Esophagus squamous epithelium (tissue), 5 donors: ENCODE results near the gene CTCF. TPM values are rescaled to one million over a fixed set of nuclear protein-coding genes. Genes with fewer than 3 reads are reported as not detected.

Source experiments
- DNase-seq: peaks from one replicate; lab custom pipeline; 2025; lab: John Stamatoyannopoulos, UW
- H3K27ac ChIP-seq, 4 donors: fragments of 200-600 bp; sonication (generic); one replicate each; pipeline ENCODE4 v1.5.1; 2016 to 2019; ENCODE audit warnings: mild to moderate bottlenecking in 1 of 4
- H3K27me3 ChIP-seq, 4 donors: fragments of 200-600 bp; sonication (generic); 1 replicate in 3 of 4; 2 replicates in 1 of 4; pipeline versions ENCODE4 v1.5.1 to v1.6.0; 2017 to 2021; ENCODE audit warnings: antibody characterized with exemption in 1 of 4
- H3K36me3 ChIP-seq, 3 donors: fragments of 200-600 bp; sonication (generic); one replicate each; pipeline ENCODE4 v1.5.1; 2016 to 2019
- H3K4me1 ChIP-seq, 3 donors: fragments of 200-600 bp; sonication (generic); one replicate each; pipeline ENCODE4 v1.5.1; 2017 to 2019
- H3K4me3 ChIP-seq, 4 donors: fragments of 200-600 bp; sonication (generic); 1 replicate in 3 of 4; 2 replicates in 1 of 4; pipeline ENCODE4 v1.5.1; 2016 to 2019; ENCODE audit warnings: mild to moderate bottlenecking in 2 of 4, moderate library complexity in 1 of 4
- H3K9me3 ChIP-seq, 3 donors: fragments of 200-600 bp; sonication (generic); one replicate each; pipeline ENCODE4 v1.5.1; 2016 to 2019
- POLR2A ChIP-seq, 4 donors: fragments of 450-650 bp; IDR thresholded peaks; one replicate each; pipeline ENCODE4 v1.6.1; 2017; ENCODE audit warnings: antibody characterized with exemption in 4 of 4, mild to moderate bottlenecking in 4 of 4, moderate library complexity in 3 of 4
- WGBS, 2 donors: methylation state at CpG; one replicate each; pipeline ENCODE4 v1.1.5; 2018; 5-methylcytosine and 5-hydroxymethylcytosine counted together
- intact Hi-C: fragments of 100-400 bp; cut with DNase I; formaldehyde crosslinking; loops from one replicate; pipeline ENCODE4 v1.15.0; 2022
- total RNA-seq, 4 donors: library from RNA; depleted of rRNA; stranded (reverse); fragments of >200 nt; gene quantifications; one replicate each; pipeline ENCODE4 v1.1.0, GENCODE V29; 2016
- TF ChIP-seq, protein P1 (sequence below), 6 experiments: fragments of 450-650 bp in 4 of 6; fragments of 200-600 bp in 2 of 6; sonication (generic) in 2 of 6; IDR thresholded peaks; one replicate each; pipeline ENCODE4 v1.5.1; 2016 to 2019; ENCODE audit warnings: antibody characterized with exemption in 6 of 6, mild to moderate bottlenecking in 4 of 6, moderate library complexity in 4 of 6
- donor health status: DM: yes; HTN: yes; CAD: no.

The CTCF gene
- total RNA-seq, 4 donors from 2014 or later = 29.9 to 35.5 (median 33.5) TPM

DNA sequence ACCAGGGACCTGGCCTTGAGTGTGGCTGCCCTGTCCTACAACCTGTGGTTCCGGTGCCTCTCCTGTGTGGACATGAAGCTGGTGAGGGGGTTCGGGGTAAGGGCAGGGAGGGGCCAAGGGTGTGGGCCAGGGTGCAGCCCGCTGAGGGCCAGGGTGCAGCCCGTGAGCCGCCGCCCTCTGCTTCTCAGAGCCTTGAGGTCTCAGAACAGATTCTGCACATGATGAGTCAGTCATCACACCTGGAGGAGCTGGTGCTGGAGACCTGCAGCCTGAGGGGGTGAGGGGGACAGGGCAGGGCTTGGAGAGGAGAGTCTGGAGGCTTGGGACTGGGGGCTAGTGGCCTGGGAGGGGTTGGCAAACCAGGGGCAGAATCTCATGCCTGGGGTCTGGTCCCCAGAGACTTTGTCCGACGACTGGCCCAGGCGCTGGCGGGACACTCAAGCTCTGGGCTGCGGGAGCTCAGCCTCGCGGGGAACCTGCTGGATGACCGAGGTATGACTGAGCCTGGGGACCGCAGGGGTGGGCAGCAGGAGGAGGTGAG lies 84.9 kb downstream of the CTCF start:
- WGBS, 2 donors = 68 to 80% methylated on average over 3 to 11 of the region's 15 CpGs
- DNase-seq = no peak
- intact Hi-C loops = no loop called here

DNA sequence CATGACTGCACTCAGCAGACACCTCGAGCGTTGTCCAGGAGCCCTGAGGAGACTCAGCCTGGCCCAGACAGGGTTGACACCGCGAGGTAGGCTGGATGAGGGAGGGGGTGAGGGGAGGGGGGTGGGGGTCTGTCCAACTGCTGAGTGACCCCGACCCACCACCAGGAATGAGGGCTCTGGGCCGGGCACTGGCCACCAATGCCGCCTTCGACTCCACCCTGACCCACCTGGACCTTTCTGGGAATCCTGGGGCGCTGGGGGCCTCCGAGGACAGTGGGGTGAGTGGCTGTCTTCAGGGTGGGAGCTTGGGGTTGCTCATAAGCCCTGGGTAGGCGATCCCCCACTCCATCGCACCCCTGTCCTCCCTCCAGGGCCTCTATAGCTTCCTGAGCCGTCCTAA lies 85.4 kb downstream of the CTCF start:
- DNase-seq = no peak
- Histone ChIP-seq H3K27me3 (peaks cover 18 to 85% (median 23%) of the 10 kb centered on the region in 4 donors), H3K36me3 (no peaks in the 10 kb centered on the region), H3K4me3 (no peak overlapping the region), H3K27ac (no peak overlapping the region), H3K9me3 (no peaks in the 10 kb centered on the region), H3K4me1 (peaks cover 2 to 59% (median 16%) of the 10 kb centered on the region in 3 donors)
- intact Hi-C loops = no loop called here
- no CpG with 5 or more reads among the region's 13 CpGs for WGBS, 2 donors
- TF ChIP-seq POLR2A (IDR thresholded peaks at IDR 0.05) = no peak
- TF ChIP-seq, protein P1, sequence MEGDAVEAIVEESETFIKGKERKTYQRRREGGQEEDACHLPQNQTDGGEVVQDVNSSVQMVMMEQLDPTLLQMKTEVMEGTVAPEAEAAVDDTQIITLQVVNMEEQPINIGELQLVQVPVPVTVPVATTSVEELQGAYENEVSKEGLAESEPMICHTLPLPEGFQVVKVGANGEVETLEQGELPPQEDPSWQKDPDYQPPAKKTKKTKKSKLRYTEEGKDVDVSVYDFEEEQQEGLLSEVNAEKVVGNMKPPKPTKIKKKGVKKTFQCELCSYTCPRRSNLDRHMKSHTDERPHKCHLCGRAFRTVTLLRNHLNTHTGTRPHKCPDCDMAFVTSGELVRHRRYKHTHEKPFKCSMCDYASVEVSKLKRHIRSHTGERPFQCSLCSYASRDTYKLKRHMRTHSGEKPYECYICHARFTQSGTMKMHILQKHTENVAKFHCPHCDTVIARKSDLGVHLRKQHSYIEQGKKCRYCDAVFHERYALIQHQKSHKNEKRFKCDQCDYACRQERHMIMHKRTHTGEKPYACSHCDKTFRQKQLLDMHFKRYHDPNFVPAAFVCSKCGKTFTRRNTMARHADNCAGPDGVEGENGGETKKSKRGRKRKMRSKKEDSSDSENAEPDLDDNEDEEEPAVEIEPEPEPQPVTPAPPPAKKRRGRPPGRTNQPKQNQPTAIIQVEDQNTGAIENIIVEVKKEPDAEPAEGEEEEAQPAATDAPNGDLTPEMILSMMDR (IDR thresholded peaks at IDR 0.05) = no peak

More for the DNA sequence above, 84.9 kb downstream of the CTCF start:
- TF ChIP-seq, protein P1 (IDR thresholded peaks at IDR 0.05) = no peak
- no peak for TF ChIP-seq POLR2A (IDR thresholded peaks at IDR 0.05)
- Histone ChIP-seq H3K9me3 (no peaks in the 10 kb centered on the region), H3K27me3 (peaks cover 17 to 80% (median 20%) of the 10 kb centered on the region in 4 donors), H3K36me3 (no peaks in the 10 kb centered on the region), H3K4me3 (no peak overlapping the region), H3K4me1 (peaks cover 5 to 60% (median 14%) of the 10 kb centered on the region in 3 donors), H3K27ac (no peak overlapping the region)

DNA sequence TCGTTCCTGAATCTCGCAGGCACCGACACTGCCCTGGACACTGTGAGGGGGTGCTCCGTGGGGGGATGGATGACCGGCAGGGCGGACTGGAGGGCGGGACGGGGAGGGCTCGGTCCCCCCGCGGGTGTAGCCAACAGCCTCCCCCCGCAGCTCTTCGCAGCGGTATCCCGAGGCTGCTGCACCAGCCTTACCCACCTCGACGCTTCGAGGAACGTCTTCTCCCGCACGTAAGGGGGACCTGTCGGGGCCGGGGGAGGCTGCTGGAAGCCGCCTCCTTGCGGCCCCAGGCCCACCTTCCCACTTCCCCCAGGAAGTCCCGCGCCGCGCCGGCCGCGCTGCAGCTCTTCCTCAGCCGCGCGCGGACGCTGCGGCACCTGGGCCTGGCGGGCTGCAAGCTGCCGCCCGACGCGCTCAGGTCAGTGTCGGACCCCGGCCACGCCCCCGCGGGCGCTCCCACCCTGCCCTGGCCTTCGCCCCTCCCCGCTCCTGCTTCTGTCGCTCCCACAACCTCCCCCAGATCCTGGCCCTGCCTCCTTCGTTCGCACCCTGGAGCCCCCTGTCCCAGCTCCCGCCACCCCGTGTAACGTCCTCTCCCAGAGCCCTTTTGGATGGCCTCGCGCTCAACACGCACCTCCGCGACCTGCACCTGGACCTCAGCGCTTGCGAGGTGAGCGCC lies 85.9 kb downstream of the CTCF start:
- DNase-seq = no peak

GRCh38 chr16:67648764-67649407 lies 86.6 kb downstream of the CTCF start:
- 50 to 59% methylated on average over 18 to 21 of the region's 35 CpGs for WGBS, 2 donors
- intact Hi-C loops = no loop called here
- H3K4me3 ChIP-seq = no peak overlapping the region

More for the DNA sequence above, 85.9 kb downstream of the CTCF start:
- Histone ChIP-seq H3K27ac (no peak overlapping the region), H3K4me3 (no peak overlapping the region), H3K4me1 (peaks cover 1 to 60% (median 22%) of the 10 kb centered on the region in 3 donors), H3K9me3 (no peaks in the 10 kb centered on the region), H3K27me3 (peaks cover 19 to 90% (median 23%) of the 10 kb centered on the region in 4 donors), H3K36me3 (no peaks in the 10 kb centered on the region)
- WGBS, 2 donors = 27 to 56% methylated on average over 12 to 13 of the region's 65 CpGs
- intact Hi-C loops = no loop called here
- TF ChIP-seq POLR2A (IDR thresholded peaks at IDR 0.05) = no peak
- TF ChIP-seq, protein P1 (IDR thresholded peaks at IDR 0.05) = no peak

More at GRCh38 chr16:67648764-67649407, 86.6 kb downstream of the CTCF start:
- TF ChIP-seq, protein P1 (IDR thresholded peaks at IDR 0.05) = no peak
- no peak for TF ChIP-seq POLR2A (IDR thresholded peaks at IDR 0.05)
- Histone ChIP-seq H3K27ac (no peak overlapping the region), H3K9me3 (no peaks in the 10 kb centered on the region), H3K4me1 (peaks cover 8 to 67% (median 27%) of the 10 kb centered on the region in 3 donors), H3K36me3 (no peaks in the 10 kb centered on the region), H3K27me3 (peaks cover 26 to 97% (median 27%) of the 10 kb centered on the region in 4 donors)
- DNase-seq = no peak
